ENCODE results near the gene DNAH11. TPM values are rescaled to one million over a fixed set of nuclear protein-coding genes. Genes with fewer than 3 reads are reported as not detected.

Gene DNAH11
- total RNA-seq, 6 donors from 2014 or later, result 4.2 to 45.5 (median 12.0) TPM

- Histone ChIP-seq H3K27me3 (no peaks in the 10 kb centered on the region), H3K27ac (no peak overlapping the region), H3K4me3 (no peak overlapping the region), H3K9me3 (no peaks in the 10 kb centered on the region), H3K4me1 (no peaks in the 10 kb centered on the region), H3K36me3 (no peaks in the 10 kb centered on the region)
- TF ChIP-seq EP300 (IDR thresholded peaks at IDR 0.05) (no peak), POLR2A (IDR thresholded peaks at IDR 0.05) (no peak), POLR2AphosphoS5 (IDR thresholded peaks at IDR 0.05) (no peak)
- TF ChIP-seq, protein P1, sequence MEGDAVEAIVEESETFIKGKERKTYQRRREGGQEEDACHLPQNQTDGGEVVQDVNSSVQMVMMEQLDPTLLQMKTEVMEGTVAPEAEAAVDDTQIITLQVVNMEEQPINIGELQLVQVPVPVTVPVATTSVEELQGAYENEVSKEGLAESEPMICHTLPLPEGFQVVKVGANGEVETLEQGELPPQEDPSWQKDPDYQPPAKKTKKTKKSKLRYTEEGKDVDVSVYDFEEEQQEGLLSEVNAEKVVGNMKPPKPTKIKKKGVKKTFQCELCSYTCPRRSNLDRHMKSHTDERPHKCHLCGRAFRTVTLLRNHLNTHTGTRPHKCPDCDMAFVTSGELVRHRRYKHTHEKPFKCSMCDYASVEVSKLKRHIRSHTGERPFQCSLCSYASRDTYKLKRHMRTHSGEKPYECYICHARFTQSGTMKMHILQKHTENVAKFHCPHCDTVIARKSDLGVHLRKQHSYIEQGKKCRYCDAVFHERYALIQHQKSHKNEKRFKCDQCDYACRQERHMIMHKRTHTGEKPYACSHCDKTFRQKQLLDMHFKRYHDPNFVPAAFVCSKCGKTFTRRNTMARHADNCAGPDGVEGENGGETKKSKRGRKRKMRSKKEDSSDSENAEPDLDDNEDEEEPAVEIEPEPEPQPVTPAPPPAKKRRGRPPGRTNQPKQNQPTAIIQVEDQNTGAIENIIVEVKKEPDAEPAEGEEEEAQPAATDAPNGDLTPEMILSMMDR (IDR thresholded peaks at IDR 0.05), result no peak
- DNase-seq (no peak), ATAC-seq (ENCODE audit: low FRiP score in 2 of 2) (no peak)
- 48 to 49% methylated on average over 3 of the region's 3 CpGs for WGBS, 2 donors
These were observed 215.4 kb downstream of the DNAH11 start for GRCh38 chr7:21758286-21758685.

DNA sequence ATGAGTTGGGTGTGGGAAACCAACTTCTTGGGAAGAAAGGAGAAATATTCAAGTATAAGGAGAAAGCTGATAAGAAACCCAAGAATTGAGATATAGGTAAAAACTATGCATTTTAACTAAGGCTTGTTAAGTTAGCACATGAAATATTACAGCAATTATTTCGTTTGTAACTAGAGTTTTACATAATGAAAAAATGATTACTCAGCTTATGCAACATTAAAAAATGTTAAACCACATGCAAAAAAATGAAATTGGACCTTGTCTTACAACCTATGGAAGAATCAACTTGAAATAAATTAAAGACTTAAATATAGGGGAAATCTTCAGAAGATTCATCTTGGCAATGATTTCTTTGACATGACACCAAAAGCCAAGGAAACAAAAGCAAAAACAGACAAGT, 219.6 kb downstream of the DNAH11 start:
- WGBS, 2 donors, result 47 to 59% methylated on average over 1 of the region's 1 CpG
- Histone ChIP-seq H3K36me3 (no peaks in the 10 kb centered on the region), H3K27ac (no peak overlapping the region), H3K4me3 (no peak overlapping the region), H3K4me1 (no peaks in the 10 kb centered on the region), H3K27me3 (no peaks in the 10 kb centered on the region), H3K9me3 (no peaks in the 10 kb centered on the region)
- ATAC-seq (ENCODE audit: low FRiP score in 2 of 2) (no peak), DNase-seq (no peak)
- TF ChIP-seq POLR2A (IDR thresholded peaks at IDR 0.05) (no peak), EP300 (IDR thresholded peaks at IDR 0.05) (no peak), POLR2AphosphoS5 (IDR thresholded peaks at IDR 0.05) (no peak)
- TF ChIP-seq, protein P1 (IDR thresholded peaks at IDR 0.05), result no peak

DNA sequence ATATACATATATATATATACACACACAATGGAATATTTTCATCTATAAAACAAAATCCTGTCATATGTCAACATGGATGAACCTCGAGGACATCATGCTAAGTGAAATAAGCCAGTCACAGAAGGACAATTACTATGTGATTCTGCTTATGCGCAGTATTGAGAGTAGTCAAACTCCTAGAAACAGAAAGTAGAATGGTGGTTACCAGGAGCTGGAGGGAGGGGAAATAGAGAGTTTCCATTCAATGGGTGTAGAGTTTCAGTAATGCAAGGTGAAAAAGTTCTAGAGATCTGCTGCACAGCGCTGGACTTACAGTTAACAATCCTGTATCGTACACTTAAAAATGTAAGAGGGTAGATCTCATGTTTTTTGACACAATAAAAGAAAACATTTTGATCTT, 221.0 kb downstream of the DNAH11 start:
- ATAC-seq (ENCODE audit: low FRiP score in 2 of 2) (no peak), DNase-seq (no peak)
- WGBS, 2 donors, result 85% methylated on average over 4 of the region's 4 CpGs
- Histone ChIP-seq H3K27ac (no peak overlapping the region), H3K9me3 (no peaks in the 10 kb centered on the region), H3K36me3 (no peaks in the 10 kb centered on the region), H3K4me3 (no peak overlapping the region), H3K27me3 (no peaks in the 10 kb centered on the region), H3K4me1 (no peaks in the 10 kb centered on the region)
- TF ChIP-seq, protein P1 (IDR thresholded peaks at IDR 0.05), result no peak
- TF ChIP-seq POLR2A (IDR thresholded peaks at IDR 0.05) (no peak), POLR2AphosphoS5 (IDR thresholded peaks at IDR 0.05) (no peak), EP300 (IDR thresholded peaks at IDR 0.05) (no peak)

GRCh38 chr7:21766218-21766617, 223.4 kb downstream of the DNAH11 start:
- H3K9me3 ChIP-seq, result no peaks in the 10 kb centered on the region
- no peaks in the 10 kb centered on the region for H3K27me3 ChIP-seq
- 72 to 86% methylated on average over 2 of the region's 2 CpGs for WGBS, 2 donors
- no peak overlapping the region for H3K4me3 ChIP-seq
- ATAC-seq (ENCODE audit: low FRiP score in 2 of 2) (no peak), DNase-seq (no peak)
- H3K36me3 ChIP-seq, result no peaks in the 10 kb centered on the region
- no peaks in the 10 kb centered on the region for H3K4me1 ChIP-seq
- H3K27ac ChIP-seq, result no peak overlapping the region
- TF ChIP-seq EP300 (IDR thresholded peaks at IDR 0.05) (no peak), POLR2AphosphoS5 (IDR thresholded peaks at IDR 0.05) (no peak), POLR2A (IDR thresholded peaks at IDR 0.05) (no peak)
- TF ChIP-seq, protein P1 (IDR thresholded peaks at IDR 0.05), result no peak

DNA sequence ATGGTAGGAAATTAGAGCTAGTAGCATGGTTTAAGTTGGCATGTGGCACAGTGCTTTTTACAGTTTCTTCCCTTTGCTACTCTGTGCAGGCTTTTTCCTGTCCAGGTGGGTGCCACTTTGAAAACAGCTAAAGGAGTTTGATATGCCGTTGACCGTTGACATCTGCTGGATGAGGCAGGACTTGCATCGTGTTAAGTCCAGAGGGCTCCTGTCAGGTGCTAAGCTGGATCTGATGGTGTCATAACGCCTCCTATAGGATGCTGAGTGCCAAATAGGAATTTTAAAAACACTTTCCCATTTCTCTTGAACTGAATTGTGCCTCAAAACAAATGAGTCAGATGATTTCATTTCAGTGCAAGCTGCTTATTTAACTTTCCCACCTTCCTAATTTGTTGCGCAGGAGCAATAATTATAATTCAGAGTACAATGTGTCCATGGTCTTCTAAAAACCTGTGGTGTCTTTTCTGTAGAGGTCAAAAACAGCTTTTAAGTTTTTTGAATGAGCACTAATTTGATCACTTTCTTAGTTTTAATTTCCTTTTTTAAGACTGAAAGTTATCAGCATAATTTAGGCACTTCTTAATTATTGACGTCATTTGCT, 224.6 kb downstream of the DNAH11 start:
- TF ChIP-seq, protein P1 (IDR thresholded peaks at IDR 0.05), result peak; percentile 28 to 71 (median 58)
- no peak for TF ChIP-seq EP300 (IDR thresholded peaks at IDR 0.05)
- TF ChIP-seq POLR2AphosphoS5 (IDR thresholded peaks at IDR 0.05), result no peak
- no peak for TF ChIP-seq POLR2A (IDR thresholded peaks at IDR 0.05)
- peak in 1 of 2 donors; percentile 69 for DNase-seq

More for the DNA sequence above, 224.6 kb downstream of the DNAH11 start:
- ATAC-seq (ENCODE audit: low FRiP score in 2 of 2), result peak; percentile 71 to 90
- Histone ChIP-seq H3K9me3 (no peaks in the 10 kb centered on the region), H3K36me3 (no peaks in the 10 kb centered on the region), H3K4me3 (no peak overlapping the region), H3K4me1 (no peaks in the 10 kb centered on the region), H3K27ac (no peak overlapping the region), H3K27me3 (no peaks in the 10 kb centered on the region)
- WGBS, 2 donors, result 19 to 20% methylated on average over 6 of the region's 6 CpGs

Data from upper lobe of left lung (tissue), 6 donors.